HG02840 (cell line): ENCODE measurements around the gene KRABD2.
"Not testable (repeated sequence)": the region's sequence is repeated elsewhere in the genome, so short reads cannot be mapped to it uniquely, and the experiment has no call there.

Experiments
- ATAC-seq: cut with Tn5 transposase; IDR thresholded peaks from one replicate; pipeline ENCODE4 v1.9.1; 2021; ENCODE audit warnings: mild to moderate bottlenecking, moderate library complexity, moderate number of reproducible peaks; ENCODE audit not compliant: unreplicated experiment, low FRiP score

KRABD2 gene

GRCh38 chr17:8393470-8394231 is 17.1 kb upstream of the KRABD2 start:
- no peak for ATAC-seq

- no peak for ATAC-seq
Observed at GRCh38 chr17:8392674-8393469, 16.4 kb upstream of the KRABD2 start.

- ATAC-seq = no peak
Observed at GRCh38 chr17:8392274-8392673, 15.8 kb upstream of the KRABD2 start.

GRCh38 chr17:8391711-8392110 is 15.2 kb upstream of the KRABD2 start:
- no peak for ATAC-seq

- ATAC-seq = no peak
Observed at GRCh38 chr17:8387914-8388651, 11.6 kb upstream of the KRABD2 start.

GRCh38 chr17:8386841-8387240 is 10.3 kb upstream of the KRABD2 start:
- no peak for ATAC-seq

GRCh38 chr17:8384801-8385378 is 8.4 kb upstream of the KRABD2 start:
- no peak for ATAC-seq

- ATAC-seq = peak; percentile 92
Observed at GRCh38 chr17:8383143-8383822, 6.8 kb upstream of the KRABD2 start, which contains the start of gene RPL26. Gene RPL26, minus strand, starts transcription at chr17:8383193. Its CDS starts 883 bp downstream, at chr17:8382310.

- ATAC-seq = no peak
Observed at GRCh38 chr17:8382880-8383142, 6.3 kb upstream of the KRABD2 start.

GRCh38 chr17:8382052-8382879 is 5.8 kb upstream of the KRABD2 start:
- no peak for ATAC-seq

- no peak for ATAC-seq
Observed at GRCh38 chr17:8380049-8380448, 3.5 kb upstream of the KRABD2 start.

GRCh38 chr17:8378117-8378516 is 1.6 kb upstream of the KRABD2 start:
- ATAC-seq = not testable (repeated sequence)

- no peak for ATAC-seq
Observed at GRCh38 chr17:8377422-8377821, 918 bp upstream of the KRABD2 start.

GRCh38 chr17:8375738-8376259 is 705 bp downstream of the KRABD2 start:
- no peak for ATAC-seq

- ATAC-seq = not testable (repeated sequence)
Observed at GRCh38 chr17:8373856-8374255, 2.6 kb downstream of the KRABD2 start.

GRCh38 chr17:8372422-8372821 is 4.1 kb downstream of the KRABD2 start:
- no peak for ATAC-seq

GRCh38 chr17:8371786-8372185 is 4.7 kb downstream of the KRABD2 start:
- ATAC-seq = no peak

GRCh38 chr17:8369944-8370343 is 6.6 kb downstream of the KRABD2 start:
- no peak for ATAC-seq

GRCh38 chr17:8368193-8368592 is 8.3 kb downstream of the KRABD2 start:
- ATAC-seq = no peak
